Muscle of back (tissue), 11 donors: ENCODE results near the gene HSPBP1. TPM values are rescaled to one million over a fixed set of nuclear protein-coding genes. Genes with fewer than 3 reads are reported as not detected.
A peak's percentile ranks its signal among the peaks of the same experiment; 100 is the strongest.

Experiments used
- DNase-seq, 3 donors: peaks; one replicate each; pipeline versions ENCODE4 v3.0.0 to v3.0.0-alpha.2; 2013
- polyA plus RNA-seq, 10 donors: library from polyadenylated mRNA; unstranded; fragments of 120-200 nt; gene quantifications; one replicate each; pipeline ENCODE4 v1.2.1, GENCODE V29; 2013; ENCODE audit not compliant: insufficient read length in 10 of 10

Gene HSPBP1
- polyA plus RNA-seq, 10 donors = 14.6 to 29.6 (median 21.2) TPM

DNA sequence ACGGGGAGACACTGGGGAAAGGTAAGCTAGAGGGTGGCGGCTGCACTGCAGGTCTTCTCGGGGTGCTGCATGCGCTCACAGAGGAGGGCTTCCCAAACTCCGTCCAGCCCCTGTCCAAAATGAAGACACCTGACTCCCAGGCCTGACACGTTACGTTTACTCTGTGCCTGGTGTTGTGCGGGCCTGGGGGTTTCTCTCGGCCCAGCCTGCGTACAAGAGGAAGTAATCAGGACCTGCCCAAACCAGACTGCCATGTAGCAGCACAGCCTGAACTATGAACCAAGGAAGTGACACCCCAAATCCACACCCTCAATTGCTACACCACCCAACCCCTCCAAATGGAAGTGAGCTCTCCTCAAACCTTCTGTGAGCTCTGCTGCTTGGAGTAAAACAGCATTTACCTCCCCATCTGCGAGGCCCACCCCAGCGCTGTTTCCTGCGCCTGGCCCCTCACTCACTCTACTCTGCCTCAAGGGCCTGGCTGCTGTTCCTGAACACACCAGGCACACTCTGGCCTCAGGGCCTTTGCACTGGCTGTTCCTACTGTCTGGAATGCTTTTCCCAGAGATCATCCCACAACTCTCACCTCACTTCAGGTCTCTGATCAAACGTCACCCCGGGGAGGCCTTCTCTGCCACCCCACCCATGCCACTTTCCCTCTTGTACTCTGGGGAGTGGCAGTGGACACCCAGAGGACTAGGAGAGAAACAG lies 3.0 kb downstream of the HSPBP1 start:
- DNase-seq = no peak

DNA sequence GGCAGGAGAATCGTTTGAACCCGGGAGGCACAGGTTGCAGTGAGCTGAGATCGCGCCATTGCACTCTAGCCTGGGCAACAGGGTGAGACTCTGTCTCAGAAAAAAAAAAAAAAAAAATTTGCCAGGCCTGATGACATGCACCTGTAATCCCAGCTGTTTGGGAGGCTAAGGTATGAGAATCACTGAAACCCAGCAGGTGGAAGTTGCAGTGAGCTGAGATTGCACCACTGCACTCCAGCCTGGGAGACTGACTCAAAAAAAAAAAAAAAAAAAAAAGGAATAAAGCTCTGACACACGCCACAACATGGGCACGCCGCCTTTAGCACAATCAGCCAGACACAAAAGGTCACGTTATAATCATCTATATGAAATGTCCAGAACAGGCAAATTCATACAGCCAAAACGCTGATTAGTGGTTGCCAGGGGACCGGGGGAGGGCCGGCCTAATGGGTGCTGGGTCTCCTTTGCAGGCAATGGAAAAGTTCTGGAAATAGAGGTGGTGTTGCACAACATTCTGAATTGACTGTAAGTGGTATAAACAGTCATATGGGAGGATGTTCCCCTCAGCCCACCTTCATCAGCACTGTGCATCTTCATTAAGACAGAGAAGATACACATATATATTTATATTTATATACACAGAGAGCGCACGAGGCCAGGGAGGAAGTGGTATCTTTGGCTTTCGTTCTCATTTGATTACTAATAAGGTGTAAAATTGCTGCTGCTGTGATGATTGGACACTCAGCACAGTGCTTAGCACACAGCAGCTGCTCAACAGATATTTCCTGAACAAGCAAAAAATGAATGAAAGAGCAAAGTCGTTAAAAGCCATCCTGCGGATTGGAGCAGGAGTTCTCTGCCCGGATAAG lies 3.8 kb downstream of the HSPBP1 start:
- DNase-seq = no peak

DNA sequence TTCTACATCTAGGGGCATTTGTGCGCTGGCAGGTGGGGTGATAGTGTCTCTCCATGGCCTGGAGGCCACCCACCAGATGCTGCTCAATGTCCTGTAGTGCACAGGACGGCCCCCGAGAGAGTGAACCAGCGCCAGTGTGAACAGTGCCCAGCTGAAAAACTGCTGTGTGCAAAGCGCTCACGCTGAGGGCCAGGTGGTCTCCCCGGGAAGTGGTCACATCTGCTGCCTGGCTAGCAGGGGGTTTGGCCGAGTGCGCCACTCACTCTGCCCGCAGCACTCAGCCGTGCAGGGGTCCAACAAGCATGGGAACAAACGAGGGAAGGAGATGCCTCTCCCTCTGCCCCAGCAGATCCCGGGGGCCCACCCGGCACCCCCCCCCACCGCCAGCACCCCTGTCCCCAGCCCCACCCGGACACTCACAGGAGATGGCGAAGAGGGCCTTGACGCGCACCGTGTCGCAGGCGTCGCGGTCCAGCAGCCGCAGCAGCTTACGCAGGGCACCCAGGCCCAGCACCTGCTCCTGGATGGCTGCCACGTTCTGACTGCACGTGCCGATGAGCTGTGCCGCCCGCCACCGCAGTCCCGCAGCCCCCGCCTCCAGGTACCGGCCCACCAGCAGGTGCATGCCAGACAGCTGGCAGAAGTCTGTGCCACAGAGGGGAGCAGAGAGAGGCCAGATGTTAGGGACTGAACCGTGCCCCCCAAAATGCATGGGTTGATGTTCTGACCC lies 5.8 kb downstream of the HSPBP1 start:
- no peak for DNase-seq

GRCh38 chr19:55272142-55272541 lies 7.8 kb downstream of the HSPBP1 start:
- DNase-seq = no peak

GRCh38 chr19:55270172-55270942 lies 9.6 kb downstream of the HSPBP1 start:
- DNase-seq = no peak

DNA sequence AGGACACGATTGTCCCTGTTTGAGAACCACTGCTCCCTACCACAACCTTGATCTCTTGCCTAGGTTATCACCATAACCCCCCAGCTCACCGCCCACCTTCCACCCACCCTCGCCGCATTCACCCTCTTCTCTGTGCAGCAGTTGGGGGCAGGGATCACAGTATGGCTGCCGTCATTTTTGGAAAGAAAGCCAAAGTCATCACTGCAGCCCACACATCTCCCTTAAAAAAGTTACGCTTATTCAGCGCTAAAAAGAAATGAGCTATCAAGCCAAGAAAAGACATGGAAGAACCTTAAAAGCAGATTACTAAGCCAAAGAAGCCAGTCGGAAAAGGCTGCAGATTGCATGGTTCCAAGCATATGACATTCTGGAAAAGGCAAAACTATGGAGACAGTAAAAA lies 10.6 kb downstream of the HSPBP1 start:
- no peak for DNase-seq

GRCh38 chr19:55266840-55267239 lies 13.1 kb downstream of the HSPBP1 start:
- DNase-seq = no peak

GRCh38 chr19:55266404-55266803 lies 13.5 kb downstream of the HSPBP1 start:
- no peak for DNase-seq

GRCh38 chr19:55265723-55266386 lies 14.1 kb downstream of the HSPBP1 start:
- DNase-seq = no peak

DNA sequence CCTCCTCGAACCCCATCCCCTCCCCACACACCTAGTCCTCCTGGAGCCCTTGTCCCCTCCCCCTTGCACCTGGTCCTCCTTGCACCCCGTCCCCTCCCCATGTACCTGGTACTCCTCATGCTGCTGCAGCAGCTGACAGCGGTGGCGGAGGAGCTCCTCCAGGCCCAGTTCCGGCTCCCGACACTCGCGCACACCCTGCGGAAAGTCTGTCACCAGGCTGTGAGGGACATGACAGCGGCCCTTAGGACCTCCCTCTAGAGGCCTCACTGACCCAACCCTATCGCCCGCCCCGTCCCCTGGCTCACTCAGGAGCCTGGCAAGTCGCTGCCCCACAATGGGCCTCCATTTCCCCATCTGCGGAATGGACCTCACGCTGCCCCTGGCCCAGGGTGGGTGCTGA lies 14.7 kb downstream of the HSPBP1 start:
- no peak for DNase-seq

- DNase-seq = no peak
These were observed 15.4 kb downstream of the HSPBP1 start for GRCh38 chr19:55264531-55264930.

DNA sequence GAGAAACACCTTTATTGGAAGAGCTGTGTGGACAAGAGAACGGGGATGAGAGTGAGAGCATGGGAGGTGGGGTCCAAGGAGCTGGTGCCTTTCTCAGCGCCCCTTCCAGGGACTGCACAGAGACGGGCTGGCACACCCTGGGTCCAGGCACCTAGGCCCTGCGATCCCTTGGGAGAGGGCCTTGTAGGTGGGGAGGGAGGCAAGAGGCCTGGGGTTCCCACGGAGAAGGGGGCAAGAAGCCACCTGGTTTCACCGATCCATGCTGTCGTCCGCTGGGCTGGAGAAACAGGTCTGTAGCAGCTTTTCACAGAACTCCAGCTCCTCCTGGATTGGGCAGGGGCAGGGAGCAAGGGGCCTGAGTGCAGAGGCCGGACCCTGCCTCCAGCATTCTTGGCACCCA lies 17.6 kb downstream of the HSPBP1 start:
- DNase-seq = no peak

DNA sequence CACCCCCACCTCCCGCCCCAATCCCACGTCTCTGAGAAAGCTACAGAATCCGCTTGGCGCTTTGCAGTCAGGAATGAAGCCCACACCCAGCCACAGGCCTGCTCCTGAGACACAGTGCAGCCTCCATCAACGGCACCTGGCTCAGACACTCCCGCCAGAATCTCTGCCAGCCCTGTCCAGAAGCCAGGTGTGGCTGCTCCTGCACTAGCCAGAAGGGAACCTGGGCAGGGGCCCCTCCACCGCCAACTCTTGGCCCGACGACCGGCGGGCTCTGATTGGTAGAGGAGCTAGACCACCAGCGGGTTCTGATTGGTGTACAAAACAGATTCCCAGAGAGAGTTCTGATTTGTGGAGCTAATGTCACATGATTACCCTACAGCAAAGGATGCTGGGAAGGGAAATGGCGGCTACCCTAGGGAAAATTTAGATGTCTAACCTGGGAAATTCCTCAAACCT lies 18.2 kb downstream of the HSPBP1 start:
- DNase-seq = no peak

- no peak for DNase-seq
These were observed 20.2 kb downstream of the HSPBP1 start for GRCh38 chr19:55259540-55260210.

GRCh38 chr19:55258828-55259539 lies 20.9 kb downstream of the HSPBP1 start, which contains the start of gene PPP6R1:
PPP6R1 (minus strand) TSS chr19:55259017; CDS start chr19:55247103, 11,914 bp downstream.
- peak; percentile 100 for DNase-seq

GRCh38 chr19:55258476-55258827 lies 21.5 kb downstream of the HSPBP1 start:
- no peak for DNase-seq

GRCh38 chr19:55257461-55258420 lies 22.2 kb downstream of the HSPBP1 start:
- DNase-seq = peak in 1 of 3 donors; percentile 31
